NCI-H128 (cell line): ENCODE data around the gene SLC22A15.
"Not testable (repeated sequence)": the region's sequence is repeated elsewhere in the genome, so short reads cannot be mapped to it uniquely, and the experiment has no call there.

Experiments
- DNase-seq: peaks from one replicate; lab custom pipeline; 2025; ENCODE audit not compliant: unreplicated experiment; lab: John Stamatoyannopoulos, UW

The SLC22A15 gene

DNA sequence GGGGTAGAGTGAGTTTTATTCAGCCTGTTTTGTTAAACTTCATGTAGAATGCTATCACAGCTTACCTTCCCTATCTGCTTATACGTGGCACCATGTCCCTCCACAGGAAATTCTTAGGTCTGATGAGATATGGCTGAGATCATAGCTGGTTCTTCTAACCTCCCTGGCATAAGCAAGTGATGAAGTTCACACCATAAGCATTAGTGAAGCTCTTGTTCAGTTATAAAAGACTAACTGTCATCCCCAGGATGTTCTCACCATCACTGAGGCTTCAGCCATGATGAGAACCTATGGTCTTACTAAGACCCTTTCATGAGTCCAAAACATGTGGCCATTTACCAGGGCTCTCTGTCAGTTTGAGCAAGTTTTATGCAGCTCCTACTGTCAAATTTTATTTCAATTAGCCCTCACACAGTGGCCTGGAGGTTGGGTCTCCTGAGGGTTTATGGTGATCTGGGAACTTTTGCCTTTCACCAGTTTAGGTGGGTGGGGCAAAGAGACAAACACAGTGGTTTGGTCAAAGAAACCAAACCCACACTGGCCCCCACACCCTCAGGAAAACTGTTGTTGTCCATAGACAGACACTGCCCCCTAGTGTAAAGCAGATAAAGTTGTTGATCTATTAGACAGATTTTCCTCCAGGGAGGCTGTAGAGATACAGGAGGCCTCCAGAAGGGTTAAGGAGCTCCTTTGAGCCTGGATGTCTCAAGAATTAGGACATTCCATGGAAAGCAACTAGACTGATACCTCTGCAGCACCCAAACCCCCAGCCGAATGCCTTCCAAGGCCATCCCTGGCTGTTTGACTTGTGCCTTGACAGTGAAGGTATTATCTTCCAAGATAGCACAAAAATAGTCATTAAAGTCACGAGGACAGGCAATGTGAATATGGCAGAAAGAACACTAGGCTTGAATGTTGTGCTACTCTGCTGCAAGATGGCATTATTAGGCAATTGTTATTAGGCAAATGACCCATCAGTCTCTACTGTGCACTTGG is 5.0 kb downstream of the SLC22A15 start:
- no peak for DNase-seq

DNA sequence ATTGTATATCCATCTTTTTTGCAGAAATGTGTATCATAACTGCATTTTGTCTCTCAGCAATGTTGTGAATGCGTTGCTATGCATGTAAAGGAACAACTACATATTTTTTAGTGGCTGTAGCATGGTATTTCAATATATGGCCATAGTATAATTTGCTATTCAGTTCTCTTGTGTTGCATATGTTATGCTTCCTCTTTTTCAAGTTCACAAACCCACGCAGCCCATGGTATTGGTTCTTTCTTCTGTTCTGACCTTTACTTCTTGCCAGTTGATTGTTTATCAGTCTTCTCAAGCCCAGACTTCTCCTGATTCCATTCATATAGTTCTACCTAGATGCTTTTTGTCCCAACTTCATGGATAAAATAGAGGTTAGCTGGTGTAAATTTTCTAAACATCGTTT is 6.1 kb downstream of the SLC22A15 start:
- DNase-seq, result no peak

DNA sequence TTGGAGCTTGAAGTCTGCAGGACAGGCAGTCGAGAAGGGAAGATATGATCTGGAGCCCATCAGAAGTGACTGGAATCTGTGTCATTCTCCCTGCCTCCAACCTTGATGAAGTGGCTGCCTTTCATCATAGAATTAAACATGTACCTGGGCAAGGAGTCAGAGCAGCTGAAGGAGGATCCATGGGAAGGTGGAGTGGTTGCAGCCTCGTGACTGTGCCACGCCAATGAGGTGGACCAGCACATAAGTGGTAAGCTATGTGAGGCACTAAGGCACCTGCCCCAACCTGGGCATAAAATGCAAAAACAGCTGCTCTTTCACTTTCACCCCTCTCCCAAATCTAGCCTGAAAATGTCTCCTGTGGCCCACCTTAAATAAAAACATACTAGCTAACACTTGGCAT is 7.3 kb downstream of the SLC22A15 start:
- no peak for DNase-seq

DNA sequence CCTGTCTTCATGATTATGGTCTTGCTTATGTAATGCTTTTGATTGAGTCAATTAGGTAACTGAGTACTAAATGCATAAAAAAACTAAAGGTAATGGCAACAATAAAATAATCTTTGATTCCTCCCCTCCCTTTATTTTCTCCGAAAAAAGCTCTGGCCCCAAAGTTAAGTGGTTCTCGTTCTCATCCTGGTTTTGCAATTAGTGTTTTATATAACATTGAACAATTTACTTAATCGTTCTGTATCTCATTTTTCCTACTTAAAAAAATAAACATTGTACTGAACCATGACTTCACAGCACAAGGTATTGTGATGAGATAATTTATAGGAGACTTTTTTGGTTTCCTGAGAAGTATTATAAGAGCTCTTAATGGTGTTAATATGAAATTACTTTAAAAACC is 11.3 kb downstream of the SLC22A15 start:
- no peak for DNase-seq

DNA sequence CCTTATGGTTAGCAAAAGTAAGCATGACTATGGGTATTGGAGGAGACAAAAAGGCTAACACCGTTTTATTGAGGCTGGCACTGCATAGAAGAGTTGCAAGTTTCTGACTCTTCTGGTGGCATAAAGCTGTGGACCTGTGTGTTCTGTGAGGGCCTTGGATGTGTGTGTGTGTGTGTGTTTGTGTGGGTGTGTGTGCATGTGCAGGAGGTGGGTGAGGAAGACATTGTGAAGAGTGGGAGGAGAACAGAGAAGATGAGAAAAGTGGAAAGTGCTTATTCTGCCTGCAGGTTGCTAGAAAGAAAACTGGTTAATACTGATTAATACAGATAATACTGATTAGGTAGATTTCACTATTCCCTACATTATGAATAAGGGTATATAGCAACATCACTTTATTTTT is 12.6 kb downstream of the SLC22A15 start:
- DNase-seq, result no peak

DNA sequence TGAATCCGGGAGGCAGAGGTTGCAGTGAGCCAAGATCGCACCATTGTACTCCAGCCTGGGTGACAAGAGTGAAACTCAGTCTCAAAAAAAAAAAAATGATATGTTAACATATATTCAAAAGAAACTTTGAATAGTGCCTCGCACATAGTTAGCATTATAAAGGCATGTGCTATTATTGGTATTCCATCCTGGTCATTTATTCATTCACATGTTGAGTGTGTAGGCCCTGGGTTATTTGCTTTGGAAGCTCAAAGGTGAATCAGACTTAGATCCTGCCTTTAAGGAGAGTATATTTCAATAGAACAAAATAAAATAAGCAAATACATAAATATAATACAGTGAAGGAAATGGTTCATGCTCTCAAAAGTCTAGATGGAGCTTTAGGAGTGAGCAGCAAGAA is 13.4 kb downstream of the SLC22A15 start:
- DNase-seq, result no peak

DNA sequence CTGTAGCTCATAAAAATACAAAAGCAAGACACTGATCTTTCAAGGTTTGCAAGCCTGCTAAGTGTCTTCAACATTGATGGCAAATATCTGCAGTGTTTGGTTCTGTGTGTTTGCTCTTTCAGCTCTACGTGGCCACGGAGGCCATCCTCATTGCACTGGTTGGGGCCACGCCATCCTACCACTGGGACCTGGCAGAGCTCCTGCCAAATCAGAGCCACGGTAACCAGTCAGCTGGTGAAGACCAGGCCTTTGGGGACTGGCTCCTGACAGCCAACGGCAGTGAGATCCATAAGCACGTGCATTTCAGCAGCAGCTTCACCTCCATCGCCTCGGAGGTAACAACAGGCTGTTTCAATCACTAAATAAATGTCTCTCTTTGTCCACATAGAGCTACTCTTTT is 15.6 kb downstream of the SLC22A15 start:
- DNase-seq, result no peak

DNA sequence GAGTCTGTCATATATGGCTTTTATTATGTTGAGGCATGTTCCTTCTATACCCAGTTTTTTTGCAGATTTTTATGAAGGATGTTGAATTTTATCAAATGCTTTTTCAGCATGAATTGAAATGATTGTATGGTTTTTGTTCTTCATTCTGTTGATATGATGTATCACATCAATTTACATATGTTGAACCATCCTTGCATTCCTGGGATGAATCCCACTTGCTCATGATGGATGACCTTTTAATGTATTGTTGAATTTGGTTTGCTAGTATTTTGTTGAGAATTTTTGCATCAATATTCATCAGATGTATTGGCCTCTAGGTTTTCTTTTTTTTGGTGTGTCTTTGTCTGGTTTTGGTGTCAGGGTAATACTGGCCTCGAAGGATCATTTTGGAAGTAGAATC is 21.6 kb downstream of the SLC22A15 start:
- DNase-seq, result not testable (repeated sequence)

DNA sequence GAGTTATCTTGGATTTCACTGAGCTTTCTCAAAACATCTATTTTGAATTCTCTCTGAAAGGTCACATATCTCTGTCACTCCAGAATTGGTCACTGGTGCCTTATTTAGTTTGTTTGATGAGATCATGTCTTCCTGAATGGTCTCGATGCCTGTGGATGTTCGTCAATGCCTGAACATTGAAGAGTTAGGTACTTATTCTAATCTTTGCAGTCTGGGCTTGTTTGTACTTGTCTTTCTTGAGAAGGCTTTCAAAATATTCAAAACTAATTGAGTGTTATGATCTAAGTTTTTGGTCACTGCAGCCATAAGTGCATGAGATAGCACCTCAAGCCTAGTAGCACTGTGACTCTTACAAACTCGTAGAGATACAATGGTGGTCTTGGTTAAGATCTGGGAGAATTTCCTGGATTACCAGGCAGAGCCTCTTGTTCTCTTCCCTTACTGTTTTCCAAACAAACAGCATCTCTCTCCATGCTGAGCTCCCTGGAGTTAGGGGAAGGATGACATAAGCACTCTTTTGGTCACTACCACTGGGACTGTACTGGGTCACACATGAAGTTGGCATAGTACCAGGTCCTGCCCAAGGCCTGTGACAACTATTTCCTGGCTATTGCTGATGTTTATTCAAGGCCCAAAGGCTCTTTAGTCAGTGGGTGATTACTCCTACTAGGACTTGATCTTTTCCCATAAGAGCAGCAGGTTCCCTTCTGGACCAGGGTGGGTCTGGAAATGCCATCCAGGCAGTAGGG is 25.6 kb downstream of the SLC22A15 start:
- DNase-seq, result no peak

DNA sequence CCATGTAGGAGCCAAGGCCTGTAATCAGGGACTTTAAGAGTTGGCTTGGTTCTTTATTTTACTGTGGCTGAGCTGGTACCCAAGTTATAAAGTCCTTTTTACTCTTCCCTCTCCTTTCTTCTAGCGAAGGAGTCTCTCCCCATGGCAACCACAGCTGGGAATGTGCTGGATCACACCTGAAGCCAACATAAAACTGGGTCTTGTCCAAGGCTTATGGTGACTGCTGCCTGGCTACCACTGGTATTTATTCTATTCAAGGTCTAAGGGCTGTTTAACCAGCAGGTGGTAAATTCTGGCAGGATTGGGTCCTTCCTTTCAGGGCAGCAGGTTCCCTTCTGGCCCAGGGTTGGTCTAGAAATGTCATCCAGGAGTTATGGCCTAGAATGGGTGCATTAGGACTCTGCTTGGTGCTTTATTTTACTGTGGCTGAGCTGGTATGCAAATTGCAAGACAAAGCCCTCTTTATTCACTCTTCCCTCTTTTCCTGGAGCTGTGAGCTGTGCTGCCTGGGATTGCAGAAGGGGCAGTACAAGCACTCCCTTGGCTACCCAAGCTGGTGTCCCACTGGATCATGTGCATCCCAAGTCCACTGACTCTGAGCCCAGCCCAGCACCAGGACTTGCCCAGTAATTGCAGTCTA is 26.6 kb downstream of the SLC22A15 start:
- DNase-seq, result no peak

DNA sequence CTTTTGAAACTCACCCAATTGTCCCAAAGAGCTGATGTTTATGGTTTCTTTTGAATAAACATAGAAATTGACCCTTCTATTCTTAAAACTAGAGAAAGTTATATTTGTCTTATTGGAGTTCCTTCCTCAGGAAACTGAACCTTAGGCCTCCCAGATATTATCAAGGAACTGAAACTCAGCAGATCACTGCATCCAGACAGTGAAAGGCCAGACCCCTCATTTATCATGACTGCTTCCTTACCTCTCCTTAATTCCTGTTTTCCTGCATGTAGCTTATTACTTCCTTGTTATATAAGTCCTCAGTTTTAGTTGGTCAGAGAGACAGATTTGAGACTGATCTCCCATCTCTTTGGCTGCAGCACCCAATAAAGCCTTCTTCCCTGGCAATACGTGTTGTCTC is 27.5 kb downstream of the SLC22A15 start:
- DNase-seq, result no peak

DNA sequence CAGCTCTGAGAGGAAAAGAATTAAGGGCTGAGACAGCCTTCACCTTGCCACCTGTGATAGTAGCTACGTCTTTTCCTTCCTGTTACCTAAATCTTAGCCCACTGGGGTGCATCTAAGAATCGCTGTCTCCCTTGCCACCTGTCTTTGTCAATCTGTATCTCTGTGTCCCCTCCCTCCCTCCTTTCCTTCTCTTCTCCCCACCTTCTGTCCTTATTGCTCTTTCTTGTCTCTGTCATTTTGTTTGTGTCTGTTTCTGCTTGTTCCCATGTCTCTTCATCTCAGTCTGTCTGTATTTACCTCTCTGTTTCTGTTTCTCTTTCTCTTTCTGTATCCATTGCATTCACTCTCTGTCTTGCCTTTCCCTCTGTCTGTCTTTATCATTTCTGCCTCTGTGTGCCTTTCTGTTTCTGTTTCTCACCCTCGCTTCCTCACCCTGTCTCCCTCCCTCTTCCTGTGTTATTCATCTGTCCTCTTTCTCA is 30.2 kb downstream of the SLC22A15 start:
- DNase-seq, result no peak

DNA sequence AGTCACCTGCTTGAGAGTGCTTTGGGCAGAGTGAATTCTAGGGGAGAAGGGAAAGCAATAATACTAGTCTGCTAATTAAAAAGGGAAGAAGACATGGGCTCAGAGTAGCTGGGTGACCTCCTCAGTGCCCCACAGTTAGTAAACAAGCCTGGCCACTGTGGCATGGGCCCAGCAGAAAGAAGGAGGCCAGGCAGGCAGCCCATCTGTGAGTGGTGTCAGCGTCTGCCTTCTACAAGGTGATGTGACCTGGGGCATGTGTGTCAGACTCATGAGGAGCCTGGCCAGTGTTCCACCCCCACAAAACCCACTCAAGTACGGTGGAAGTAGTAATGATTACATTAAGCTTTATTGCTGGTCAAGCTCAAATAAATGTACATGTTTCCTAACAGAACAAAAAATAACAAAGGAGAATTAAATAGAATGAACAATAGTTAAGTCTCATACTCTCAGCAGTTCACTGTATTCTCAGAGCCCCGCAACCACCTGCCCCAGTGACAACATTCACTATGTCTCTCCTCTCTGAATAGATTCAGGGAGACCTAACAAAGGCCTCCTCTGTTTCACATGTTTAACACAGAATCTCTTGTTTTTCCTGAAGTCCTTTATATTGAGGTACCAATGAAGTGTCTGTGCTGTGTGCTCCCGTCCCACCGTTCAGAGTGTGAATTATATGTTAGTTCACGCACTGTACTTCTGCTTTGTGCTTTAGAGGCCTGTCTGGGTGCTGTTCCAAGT is 32.5 kb downstream of the SLC22A15 start:
- DNase-seq, result no peak

DNA sequence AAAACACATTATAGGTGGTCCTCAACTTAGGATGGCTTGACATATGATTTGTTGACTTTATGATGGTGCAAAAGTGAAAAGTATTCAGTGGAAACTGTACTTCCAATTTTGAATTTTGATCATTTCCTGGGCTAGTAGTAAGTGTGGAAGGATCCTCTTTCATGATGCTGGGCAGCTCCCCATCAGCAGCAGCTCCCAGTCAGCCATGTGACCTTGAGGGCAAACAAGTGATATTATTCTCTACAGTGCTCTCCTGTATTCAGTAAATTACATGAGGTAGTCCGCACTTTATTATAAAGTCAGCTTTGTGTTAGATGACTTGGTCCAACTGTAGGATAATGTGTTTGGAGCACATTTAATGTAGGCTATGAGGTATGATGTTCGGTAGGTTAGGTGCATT is 36.4 kb downstream of the SLC22A15 start:
- no peak for DNase-seq

DNA sequence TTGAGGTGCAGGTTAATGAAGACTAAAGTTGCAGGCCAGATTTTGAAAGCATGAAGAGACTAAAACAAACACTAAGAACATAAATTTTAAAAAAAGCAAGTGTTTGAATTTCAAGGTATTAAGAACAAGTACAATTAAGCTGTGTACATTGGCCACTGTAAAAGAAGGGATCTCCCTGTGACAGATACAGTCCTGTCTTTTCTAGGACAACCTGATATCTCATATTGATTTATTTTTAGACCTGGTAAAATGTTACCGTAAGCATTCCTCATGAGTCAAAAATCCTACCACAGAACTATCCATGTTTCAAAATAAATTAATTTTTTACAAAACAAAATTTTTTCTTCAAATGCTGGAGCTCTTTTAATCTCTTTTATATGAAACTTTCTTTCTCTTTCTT is 39.4 kb downstream of the SLC22A15 start:
- DNase-seq, result no peak

DNA sequence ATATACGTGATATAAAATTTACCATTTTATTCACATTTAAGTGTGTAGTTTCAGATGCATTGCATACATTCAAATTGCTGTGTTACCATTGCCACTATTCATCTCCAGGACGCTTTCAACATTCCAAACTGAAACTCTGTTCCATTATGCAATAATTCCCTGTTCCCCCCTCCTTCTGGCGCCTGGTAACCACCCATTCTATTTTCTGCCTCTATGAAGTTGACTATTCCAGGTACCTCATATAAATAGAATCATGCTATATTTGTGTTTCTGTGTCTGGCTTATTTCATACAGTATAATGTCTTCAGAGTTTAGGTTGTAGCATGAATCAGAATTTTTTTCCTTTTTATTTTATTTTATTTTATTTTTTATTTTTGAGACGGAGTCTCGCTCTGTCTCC is 41.7 kb downstream of the SLC22A15 start:
- no peak for DNase-seq

DNA sequence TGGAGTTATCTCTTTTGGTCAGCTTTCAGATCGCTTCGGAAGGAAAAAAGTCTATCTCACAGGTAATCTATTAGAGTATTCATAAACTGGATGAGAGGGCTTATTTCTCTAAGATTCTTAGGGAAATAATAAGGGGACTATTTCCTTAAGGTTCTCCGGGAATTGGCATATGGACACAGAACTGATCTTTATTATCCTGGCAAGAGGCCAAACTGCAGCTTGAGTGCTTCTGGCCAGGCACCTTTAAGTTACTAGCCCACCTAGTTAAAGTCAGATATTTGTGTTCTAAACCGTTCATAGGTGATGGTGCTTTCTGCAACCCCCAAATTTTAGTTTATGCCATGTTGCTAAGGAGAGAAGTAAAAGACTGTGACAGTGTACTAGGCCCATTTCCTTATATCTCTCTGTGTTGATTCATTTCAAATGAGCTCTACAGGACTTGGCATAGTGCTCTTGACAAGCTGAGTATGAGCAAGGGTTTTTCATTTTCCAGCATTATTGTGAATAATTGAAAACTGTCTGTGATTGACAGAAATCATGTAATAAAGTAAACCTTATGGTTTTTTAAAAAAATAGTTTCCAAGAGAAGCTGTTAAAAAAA is 43.4 kb downstream of the SLC22A15 start:
- DNase-seq, result no peak

DNA sequence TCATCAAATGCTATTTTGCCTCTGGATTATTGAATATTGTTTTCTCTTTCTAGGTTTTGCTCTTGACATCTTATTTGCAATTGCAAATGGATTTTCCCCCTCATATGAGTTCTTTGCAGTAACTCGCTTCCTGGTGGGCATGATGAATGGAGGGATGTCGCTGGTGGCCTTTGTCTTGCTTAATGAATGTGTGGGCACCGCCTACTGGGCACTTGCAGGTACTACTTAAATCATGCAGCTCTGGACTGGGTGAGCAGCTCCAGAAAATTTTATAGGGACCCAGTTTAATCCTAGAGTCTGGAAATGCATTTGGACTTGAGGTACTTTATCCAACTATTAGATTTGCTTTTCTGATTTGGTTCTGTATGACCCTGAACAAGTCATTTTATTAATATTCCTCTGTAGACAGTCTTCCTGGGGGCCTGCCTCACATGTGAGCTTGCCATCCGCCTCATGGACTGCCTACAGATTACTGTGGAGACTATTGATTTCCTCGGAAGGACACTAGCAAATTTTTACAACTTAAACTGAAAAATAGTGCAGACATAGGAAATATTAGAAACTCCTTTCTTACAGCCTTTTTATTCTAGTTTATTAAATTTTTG is 44.5 kb downstream of the SLC22A15 start:
- no peak for DNase-seq

DNA sequence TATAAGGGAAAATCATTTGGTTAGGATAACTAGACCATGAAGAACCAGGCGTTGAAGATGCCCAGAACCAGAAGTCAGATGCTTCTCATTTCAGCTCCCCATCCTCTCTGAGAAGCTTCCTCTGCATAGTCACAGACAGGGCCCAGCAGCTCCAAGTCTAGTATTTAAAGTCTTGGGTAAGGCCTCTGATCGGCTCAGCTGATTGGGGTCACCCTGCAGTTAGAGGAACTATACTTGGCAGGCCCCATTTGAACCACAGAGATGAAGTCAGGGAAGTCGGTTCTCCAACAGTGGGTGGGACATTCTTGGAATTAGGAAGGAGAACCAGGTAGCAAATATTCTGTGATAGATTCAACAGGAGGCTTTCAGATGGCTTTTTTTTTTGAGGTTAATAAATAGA is 48.3 kb downstream of the SLC22A15 start:
- no peak for DNase-seq

DNA sequence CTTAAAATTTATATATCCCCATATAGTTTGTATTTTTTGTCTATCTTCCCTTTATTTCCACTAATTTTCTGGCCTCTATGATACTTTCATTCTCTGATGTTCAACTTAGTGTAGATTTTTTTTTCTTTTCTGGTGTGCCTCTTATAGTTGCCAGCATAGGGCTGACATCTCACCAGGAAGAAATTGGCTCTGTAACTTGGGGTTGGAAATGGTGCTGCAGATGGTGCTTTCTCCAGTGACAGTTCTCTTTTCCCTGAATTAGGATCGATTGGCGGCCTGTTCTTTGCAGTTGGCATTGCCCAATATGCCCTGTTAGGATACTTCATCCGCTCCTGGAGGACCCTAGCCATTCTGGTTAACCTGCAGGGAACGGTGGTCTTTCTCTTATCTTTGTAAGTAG is 50.3 kb downstream of the SLC22A15 start:
- no peak for DNase-seq
